ENCODE results near the gene PRDX3.

PRDX3 gene

DNA sequence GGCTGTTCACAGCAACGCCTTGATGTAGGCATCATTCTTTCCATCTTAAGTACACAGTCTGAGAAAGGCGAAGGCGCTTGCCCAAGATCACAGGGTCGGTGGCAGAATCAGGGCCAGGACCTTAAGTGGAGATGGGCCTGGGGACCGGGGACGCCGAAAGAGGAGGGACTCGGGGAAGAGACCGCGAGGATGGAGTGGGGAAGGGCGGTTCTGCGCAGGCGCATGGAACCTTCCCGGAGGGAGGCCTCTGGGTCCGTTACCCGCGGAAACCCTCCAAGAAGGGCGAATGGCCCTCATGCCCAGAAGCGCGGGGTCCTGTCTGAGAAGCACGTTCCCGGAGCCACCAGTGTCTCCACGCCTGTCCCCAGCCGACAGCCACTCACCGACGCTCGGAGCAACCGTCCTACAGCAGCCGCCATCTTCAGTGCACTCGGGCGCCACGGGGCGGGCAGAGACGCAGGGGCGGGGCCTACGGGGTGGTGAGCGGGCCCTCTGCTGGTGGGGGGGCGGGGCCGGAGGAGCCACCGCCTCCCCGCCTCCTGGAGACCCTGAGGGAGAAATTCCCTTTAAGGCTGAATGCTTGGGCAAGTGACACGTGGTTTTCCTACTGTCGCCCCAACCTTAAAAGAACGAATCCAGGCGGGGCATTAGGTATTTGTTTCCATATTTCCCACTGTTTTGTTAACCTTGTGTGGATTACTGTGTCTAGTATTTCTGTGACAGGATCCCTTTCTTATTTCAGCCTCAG is at the start of gene PRDX3:
TSS of gene PRDX3 (minus strand) at position 441 of the 748 bp plus-strand sequence. CDS start at position 419, 22 bp downstream.
- peak; percentile 92 for DNase-seq (ENCODE audit: low read depth, low spot score)

DNA sequence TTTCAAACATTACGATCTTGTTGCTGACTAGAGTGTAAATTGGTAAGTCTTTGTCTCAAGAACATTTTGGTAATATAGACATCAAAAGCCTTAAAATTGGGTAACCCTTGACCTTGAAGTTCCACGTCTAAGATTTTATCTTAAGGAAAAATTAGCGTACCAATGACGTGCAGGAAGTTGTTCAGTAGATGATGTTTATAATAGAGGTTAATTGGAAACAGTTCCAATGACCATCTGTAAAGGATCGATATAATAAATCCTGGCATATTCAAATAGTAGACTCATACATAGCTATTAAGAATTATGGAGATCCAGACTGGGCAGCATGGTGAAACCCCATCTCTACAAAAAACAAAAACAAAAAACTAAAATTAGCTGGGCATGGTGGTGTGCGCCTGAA is 49.2 kb upstream of the PRDX3 start:
- no peak for DNase-seq (ENCODE audit: low read depth, low spot score)

DNA sequence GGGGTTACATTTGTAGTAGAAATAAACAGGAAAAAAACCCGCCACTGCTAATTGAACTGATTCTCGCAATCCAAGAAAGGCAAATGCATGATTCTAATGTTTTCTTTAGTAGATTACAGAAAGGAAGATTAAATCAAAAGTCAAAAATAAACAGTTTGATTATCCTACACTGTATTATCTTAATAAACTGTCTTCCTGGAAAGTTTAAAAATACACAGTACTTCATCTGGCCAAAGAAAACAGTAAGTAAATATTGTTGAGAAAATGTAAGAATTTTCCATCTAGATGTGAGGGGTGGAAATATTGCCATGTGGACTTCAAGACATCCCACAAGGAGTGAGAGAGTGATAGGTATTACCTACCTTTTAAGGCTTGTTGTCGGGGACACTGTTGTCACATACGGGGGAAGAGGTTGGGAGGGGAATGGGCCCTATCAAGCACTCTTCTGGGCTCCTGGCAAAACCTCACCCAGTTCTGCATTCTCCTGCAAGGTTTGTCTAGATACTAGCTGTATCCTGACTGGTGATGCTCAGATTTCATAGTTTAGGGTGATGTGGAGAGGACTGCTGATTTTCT is 46.6 kb upstream of the PRDX3 start:
- no peak for DNase-seq (ENCODE audit: low read depth, low spot score)

DNA sequence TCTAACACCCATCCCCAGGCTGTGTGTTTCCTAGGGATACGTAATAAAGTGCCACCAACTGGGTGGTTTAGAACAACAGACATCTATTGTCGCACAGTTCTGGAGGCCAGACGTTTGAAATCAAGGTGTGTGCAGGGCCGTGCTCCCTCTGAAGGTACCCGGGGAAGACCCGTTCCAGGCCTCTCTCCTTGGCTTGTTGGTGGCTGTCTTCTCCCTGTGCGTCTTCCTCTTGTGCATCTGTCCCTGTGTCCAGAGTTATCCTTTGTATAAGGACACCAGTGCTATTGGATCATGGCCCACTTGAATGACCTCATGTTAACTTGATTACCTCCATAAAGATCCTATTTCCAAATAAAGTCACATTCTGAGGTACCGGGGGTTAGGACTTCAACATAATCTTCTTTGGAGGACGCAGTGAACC is 44.4 kb upstream of the PRDX3 start:
- DNase-seq (ENCODE audit: low read depth, low spot score) = no peak

DNA sequence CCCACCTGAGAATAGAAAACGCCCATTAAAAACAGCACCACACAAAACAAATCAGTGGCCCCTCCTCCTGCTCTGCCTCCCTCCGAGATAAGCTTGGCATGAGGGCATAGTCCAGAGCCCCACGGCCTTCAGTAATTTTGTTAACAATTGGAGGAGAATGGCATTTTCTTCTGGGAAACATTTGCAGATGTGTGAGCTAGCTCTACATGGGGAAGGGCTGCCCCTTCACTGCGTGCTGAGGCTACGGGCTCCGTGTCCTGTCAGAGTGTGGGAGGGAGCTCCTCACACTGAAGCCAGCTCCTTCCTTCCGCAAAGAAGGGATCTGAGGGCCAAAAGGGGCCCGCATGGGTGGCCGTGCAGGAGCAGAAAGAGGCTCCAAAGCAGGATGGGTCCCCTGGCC is 43.9 kb upstream of the PRDX3 start:
- DNase-seq (ENCODE audit: low read depth, low spot score) = no peak

DNA sequence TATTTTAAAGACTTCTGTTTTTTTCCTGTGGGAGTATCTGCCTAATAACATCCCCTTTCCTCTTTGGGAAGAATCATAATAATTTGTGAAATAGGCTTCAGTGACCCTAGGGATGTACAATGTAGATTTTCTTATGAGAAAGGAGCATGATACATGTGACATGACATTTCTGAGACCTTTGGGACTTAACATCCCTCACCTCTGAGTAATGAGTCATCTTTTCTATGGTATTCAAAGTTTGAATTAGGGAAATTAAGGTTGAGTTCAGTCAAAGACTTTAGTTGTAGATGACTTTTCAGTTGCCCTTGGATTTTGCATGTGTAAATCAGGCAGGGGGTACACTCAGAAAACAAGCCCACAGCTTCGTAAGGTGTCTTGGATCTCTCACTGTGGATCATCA is 43.1 kb upstream of the PRDX3 start:
- DNase-seq (ENCODE audit: low read depth, low spot score) = no peak

DNA sequence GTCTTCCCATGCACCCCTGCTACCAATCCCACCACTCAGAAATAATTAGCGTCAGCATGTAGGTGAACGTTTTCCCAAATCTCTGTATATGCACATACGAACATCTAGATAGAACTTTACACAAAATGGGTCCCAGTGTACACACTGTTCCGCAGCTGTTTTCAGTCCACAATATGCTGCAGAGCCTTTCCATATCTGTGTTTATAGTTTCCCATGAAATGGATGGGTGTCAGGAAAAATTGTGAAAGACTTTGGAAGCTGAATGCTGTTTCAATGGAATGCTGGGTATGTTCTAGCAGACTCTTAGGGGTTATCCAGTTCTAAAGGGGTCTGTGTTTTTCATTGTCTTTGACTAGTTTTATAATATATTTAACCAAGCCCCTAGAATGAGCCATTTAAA is 42.6 kb upstream of the PRDX3 start:
- no peak for DNase-seq (ENCODE audit: low read depth, low spot score)

DNA sequence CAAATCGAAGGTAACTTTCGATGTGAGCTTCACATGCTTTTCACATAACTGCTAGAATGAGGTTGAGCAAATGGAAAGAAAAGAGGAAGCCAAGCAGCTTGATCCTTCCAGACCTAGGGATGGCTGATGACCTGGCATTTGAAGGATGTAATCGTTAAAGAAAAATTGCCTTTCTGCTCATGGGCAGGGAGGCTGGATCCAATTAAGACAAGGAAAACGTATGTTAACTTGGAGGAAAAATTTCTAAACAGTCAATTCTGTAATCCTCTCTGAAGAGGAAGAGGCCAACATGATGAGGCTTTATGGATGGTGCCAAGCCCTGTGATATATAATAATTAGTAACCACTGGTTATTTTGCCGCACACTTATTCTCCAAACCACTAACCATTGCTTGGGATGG is 41.3 kb upstream of the PRDX3 start:
- no peak for DNase-seq (ENCODE audit: low read depth, low spot score)

DNA sequence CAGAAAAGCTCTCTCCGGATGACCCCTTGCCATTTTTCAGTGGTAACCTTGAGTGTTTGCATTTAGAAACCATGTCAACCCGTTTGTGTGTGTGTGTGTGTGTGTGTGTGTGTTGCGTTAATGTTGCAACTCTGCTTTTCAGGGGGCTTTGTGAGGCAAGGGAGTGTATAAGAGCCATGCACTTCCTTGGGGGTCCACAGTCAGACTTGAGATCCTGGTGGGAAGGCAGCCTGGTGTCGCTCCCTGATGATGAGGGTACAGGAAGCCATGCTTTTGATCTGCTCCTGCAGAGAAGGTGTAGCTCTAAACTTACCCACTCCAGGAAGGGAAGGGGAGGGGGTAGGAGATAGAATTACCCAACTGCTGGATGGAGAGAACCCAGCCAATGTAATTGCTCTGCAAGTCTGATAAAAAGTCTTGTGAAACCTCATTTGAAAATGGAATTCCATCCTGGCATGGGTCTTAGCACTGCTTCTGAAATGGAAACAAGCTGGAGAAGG is 39.4 kb upstream of the PRDX3 start:
- no peak for DNase-seq (ENCODE audit: low read depth, low spot score)

DNA sequence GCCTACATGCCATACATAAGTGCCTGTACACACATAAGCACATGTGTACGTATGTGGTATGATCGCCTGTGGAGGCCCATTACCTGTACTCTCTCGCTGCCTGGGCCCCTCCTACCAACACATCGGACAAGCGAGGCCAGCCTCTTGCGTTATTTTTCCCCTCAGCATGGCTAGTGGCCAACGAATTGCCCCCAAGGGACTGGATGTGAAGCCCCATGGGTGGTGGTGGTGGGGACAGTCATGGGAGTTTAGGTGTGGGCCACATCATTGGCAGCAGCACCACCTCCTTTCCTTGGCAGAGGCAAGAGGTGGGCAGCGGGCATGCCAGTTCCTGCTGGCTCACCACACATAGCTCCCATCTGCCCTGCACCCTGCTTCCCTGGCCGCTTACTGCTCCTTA is 38.8 kb upstream of the PRDX3 start:
- no peak for DNase-seq (ENCODE audit: low read depth, low spot score)

DNA sequence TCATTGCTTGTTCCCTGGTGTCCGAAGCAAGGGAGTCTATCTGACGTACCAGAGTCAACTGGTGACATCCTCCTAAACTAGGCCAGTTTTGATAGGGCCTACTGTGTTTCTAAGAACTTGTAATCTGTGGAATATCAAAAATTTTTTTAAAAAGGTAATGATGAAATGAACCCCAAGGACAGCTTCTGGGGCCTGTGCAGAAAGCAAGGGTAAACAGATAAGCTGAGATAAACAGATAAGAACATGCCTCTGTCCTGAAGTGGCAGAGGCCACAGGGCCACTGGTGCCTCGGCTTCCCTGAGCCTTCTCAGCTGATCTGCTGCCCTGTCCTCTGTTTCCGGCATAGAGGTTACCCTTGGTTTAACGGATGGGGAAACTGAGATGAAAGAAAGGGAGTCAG is 37.5 kb upstream of the PRDX3 start:
- no peak for DNase-seq (ENCODE audit: low read depth, low spot score)

DNA sequence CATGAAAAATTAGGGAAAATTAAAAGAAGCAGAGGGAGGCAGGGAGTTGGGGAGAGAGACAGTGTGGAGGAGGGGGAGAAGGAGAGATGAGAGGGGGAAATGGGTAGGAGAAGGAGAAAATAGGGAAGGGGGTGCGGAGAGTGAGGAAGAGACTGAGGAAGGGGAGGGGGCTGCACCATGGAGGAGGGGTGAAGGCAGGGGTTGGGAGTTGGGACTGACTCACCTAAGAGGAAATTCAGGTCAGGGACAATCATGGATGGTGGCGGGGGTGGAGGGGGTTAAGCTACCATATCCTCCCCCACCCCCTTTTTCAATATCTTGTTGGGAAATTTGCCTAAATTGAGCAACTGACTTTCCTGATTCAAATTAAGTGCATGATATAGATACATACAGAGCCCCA is 36.8 kb upstream of the PRDX3 start:
- DNase-seq (ENCODE audit: low read depth, low spot score) = no peak

DNA sequence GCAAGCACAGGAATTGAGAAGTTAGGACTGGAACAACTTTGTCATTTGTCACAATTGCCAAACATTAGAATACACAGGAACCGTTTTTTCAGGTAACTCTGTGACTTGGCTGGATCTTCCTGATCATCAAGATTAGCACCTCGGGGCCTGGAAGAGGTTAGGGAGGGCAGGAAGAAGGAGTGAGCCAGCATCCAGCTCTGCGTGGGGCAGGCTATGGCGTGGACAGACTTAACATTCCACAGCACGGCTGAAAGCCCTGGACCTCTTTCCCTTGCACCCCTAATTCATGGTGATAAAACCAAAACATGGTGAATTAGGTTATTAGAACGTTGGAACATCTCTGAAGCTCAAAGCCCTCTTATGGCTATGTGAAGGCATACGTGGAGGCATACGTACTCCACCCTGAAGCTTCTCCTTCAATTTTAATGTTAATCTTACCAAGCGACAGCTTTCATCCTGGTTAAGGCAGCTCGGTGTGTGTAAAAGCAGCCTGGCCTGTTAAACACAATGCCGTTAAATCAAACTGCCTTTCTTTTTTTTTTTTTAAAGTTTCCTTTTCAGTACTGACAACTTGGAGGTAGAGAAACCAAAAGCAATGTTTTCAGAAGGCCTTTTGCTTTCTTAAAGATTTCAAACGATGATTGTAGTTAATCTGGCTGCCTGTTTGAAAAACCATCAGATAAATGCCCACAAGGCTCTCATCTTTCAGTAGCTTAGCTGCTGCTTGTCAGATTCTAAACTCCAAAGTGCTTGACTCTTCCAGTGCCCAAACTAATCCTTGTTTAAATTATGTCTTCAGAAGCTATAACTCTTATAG is 33.2 kb upstream of the PRDX3 start:
- no peak for DNase-seq (ENCODE audit: low read depth, low spot score)

DNA sequence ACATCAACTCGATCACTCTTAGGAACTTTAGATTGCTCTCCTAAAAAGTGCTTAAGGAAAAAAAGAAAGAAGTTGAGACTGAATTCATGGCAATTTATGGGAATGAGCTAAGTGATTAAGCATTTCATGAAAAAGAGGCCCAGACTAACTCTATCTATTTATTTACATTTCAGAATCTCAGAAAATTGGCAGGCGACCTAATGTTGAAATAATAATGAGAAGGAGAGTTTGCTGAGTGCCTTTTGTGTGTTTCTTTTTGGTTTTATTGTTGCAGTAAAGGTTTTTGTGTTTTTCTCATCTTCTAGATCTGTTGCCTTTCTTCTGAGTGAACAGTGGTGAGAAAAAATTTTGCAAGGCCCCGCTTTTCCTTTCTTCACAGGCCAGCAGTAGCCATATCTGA is 32.6 kb upstream of the PRDX3 start:
- no peak for DNase-seq (ENCODE audit: low read depth, low spot score)

DNA sequence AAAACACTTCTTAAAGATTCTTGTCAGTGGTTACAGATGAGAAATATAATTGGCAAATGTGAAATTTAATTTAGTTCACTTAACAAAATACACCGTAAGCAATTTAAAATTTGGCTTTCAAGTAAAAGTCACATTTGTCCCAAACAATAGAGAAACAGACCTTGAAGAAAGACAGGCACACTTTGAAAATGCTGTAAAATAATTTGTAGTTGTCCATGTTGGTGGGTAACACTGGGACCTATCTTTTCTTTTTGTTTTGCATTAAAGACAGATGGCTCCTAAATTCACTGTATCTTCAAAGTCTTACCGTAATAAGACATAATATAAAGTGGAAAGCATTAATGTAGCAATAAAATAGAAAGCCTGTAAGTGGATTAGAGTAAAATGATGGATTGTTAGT is 32.0 kb upstream of the PRDX3 start:
- no peak for DNase-seq (ENCODE audit: low read depth, low spot score)

DNA sequence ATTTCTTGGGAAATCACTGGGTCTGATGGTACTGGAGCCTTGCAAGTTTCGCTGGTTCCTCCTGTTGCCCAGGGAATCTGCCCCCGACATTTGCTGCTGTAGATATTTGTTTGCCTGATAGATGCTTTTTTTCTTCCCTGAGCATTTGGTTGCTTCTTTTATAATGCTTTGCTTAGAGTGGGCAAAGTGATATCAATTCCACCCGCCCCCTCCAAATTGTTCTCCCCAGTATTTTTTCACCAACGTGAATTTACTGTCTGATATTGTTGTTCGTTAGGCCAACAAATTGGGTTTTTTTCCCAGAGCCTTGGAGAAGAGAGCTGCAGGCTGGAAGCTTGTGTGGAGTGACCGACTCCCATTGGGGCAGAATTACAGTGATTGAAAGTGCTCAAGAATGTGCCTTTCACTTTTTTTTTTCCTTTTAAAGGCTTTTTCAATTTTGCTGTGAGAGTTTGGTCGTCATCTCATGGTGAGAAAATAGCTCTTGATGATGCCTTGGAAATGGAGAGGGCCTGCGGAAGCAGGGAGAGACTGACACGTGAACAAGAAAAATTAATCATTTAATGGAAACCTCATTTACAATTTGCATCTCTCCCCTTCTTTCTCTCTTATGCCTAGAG is 31.2 kb upstream of the PRDX3 start:
- DNase-seq (ENCODE audit: low read depth, low spot score) = no peak

DNA sequence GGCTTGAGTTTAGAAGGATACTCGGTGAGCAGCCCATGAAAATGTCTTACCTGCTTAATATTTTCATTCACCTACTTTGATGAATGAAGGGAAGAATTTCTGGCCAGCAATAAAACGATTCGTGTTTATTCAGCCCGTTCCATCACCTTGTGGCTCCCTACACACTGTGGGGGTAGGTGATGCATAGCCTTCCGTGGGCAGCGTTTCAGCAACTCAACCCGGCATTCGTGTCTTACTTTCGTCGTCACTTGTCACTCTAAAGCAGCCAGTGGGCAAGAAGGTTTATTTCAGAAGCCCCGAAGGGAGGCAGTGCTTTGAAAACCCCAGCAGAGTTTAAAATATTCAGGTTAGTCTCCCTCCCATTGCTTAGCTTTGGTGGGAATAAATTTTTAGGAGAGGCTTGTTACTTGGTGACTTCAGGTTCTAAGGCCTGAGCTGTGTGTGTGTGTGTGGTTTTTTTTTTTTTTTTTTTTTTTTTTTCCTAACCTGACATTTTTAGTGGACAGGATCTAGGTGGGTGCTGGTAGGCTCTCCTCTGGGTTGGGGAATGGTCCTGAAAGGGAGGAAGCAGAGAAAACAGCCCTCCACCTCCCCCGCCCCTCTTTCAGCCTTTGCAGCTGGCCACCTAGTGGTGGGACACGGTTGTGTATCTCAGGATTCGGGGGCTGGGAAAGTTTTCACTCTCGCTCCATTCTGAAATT is 30.6 kb upstream of the PRDX3 start:
- DNase-seq (ENCODE audit: low read depth, low spot score) = peak; percentile 53

DNA sequence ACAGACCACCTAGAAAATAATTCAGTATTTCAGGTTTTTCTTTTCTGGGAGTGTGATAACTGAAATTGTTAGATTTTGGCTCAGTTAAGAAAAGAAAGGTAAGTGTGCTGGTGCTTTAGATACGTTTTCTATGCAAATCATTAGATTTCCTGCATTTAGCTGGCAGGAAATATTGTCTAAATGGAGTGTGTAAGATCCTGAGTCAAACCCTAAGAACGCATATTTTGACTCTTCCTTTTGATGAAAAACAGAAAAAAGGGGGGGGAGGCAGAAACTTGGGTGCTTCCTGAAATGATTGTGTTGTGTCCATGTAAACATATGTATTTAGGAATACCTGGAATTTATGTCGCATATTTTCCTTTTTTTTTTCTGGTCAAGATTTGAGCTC is 29.9 kb upstream of the PRDX3 start:
- no peak for DNase-seq (ENCODE audit: low read depth, low spot score)

DNA sequence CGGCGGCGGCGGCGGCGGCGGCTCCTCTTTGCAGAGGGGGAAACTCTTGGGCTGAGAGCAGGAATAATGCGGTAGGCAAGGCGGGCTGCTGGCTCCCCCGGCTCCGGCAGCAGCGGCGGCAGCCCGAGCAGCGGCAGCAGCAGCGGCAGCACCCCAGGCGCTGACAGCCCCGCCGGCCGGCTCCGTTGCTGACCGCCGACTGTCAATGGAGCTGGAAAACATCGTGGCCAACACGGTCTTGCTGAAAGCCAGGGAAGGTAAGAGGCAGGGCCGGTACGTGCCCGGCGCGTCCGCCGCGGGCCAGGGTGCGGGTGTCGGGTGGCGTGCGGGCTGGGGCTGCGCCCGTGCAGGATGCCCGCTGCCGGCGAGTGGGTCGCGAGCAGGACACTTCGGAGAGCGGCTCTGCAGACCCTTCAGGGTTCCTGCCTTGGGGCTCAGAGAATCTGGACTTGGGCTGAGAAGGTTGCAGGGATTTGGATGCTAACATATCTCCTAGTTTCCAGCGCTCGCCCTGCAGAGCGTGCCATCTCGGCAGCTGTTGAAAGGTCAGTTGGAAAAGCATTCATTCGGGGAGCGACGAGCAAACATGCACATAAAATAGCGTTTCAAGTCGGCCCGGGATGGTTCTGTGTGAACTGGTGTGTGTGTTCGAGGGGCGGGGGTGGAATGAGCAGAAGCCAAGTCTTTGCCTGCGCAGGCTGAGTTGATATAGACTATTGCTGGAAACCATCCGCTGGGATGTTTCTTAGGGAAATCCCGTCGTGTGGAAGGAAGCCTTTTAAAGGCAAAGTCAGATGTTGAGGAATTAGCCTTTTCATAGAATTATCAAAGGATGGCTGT is 29.3 kb upstream of the PRDX3 start:
- DNase-seq (ENCODE audit: low read depth, low spot score) = no peak

DNA sequence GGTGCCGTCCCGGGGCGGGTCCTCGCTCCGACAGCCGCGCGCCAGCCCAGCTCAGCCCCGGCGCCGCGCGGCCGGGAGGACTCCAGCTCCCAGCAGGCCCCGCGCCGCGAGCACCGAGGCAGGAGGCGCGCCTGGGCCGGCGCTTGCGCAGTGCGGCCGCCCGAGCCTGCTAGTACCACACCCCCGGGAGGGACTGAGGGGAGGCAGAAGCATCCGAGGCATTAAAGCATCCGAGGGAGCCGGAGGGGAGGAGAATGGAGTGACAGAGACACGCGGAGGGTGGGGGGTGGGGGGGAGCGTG is 28.7 kb upstream of the PRDX3 start, which contains the start of gene GRK5:
TSS of gene GRK5 (plus strand) at position 206 of the 301 bp plus-strand sequence. CDS start 347 bp downstream, outside the sequence.
- peak; percentile 85 for DNase-seq (ENCODE audit: low read depth, low spot score)
